ENCODE measurements around the gene TFDP1. TPM values are rescaled to one million over a fixed set of nuclear protein-coding genes. Genes with fewer than 3 reads are reported as not detected.

TFDP1 gene
- total RNA-seq, 2 experiments from 2014 or later = 180 to 191 TPM

- Mint-ChIP-seq H3K4me1 (ENCODE audit: low read depth) (peaks cover 18% of the 10 kb centered on the region), H3K36me3 (ENCODE audit: low read depth) (peaks cover 10% of the 10 kb centered on the region), H3K27me3 (ENCODE audit: low read depth) (no peaks in the 10 kb centered on the region), H3K9me3 (ENCODE audit: insufficient read depth) (no peaks in the 10 kb centered on the region), H3K4me3 (no peak overlapping the region), H3K27ac (peak overlapping the region; percentile 13)
- DNase-seq = no peak
- POLR2A ChIA-PET = interaction anchor here (0.6 kb wide), 1 partner anchor 94 kb away, joined by 3 read pairs; no protein-coding TSS in a partner anchor
- ATAC-seq = no peak
- CTCF ChIA-PET = no interaction called here
Observed at GRCh38 chr13:113647351-113648215, 63.0 kb downstream of the TFDP1 start.

GRCh38 chr13:113648216-113648610 is 63.7 kb downstream of the TFDP1 start:
- POLR2A ChIA-PET = interaction anchor here (0.6 kb wide), 1 partner anchor 94 kb away, joined by 3 read pairs; no protein-coding TSS in a partner anchor
- Mint-ChIP-seq H3K9me3 (ENCODE audit: insufficient read depth) (no peaks in the 10 kb centered on the region), H3K4me3 (no peak overlapping the region), H3K27ac (no peak overlapping the region), H3K27me3 (ENCODE audit: low read depth) (no peaks in the 10 kb centered on the region), H3K4me1 (ENCODE audit: low read depth) (peaks cover 18% of the 10 kb centered on the region), H3K36me3 (ENCODE audit: low read depth) (peaks cover 9% of the 10 kb centered on the region)
- no peak for DNase-seq
- ATAC-seq = no peak
- CTCF ChIA-PET = no interaction called here

GRCh38 chr13:113649212-113649611 is 64.7 kb downstream of the TFDP1 start:
- ChIA-PET POLR2A (no interaction called here), CTCF (no interaction called here)
- Mint-ChIP-seq H3K4me1 (ENCODE audit: low read depth) (peaks cover 20% of the 10 kb centered on the region), H3K36me3 (ENCODE audit: low read depth) (peaks cover 6% of the 10 kb centered on the region), H3K9me3 (ENCODE audit: insufficient read depth) (no peaks in the 10 kb centered on the region), H3K27ac (no peak overlapping the region), H3K27me3 (ENCODE audit: low read depth) (no peaks in the 10 kb centered on the region), H3K4me3 (no peak overlapping the region)
- DNase-seq (no peak), ATAC-seq (no peak)

GRCh38 chr13:113650275-113650674 is 65.7 kb downstream of the TFDP1 start:
- no peak overlapping the region for H3K4me3 Mint-ChIP-seq
- ATAC-seq = no peak
- ChIA-PET CTCF (no interaction called here), POLR2A (no interaction called here)
- no peak for DNase-seq
- H3K36me3 Mint-ChIP-seq (ENCODE audit: low read depth) = peaks cover 6% of the 10 kb centered on the region
- H3K9me3 Mint-ChIP-seq (ENCODE audit: insufficient read depth) = no peaks in the 10 kb centered on the region
- no peaks in the 10 kb centered on the region for H3K27me3 Mint-ChIP-seq (ENCODE audit: low read depth)
- peaks cover 20% of the 10 kb centered on the region for H3K4me1 Mint-ChIP-seq (ENCODE audit: low read depth)
- H3K27ac Mint-ChIP-seq = no peak overlapping the region

- Mint-ChIP-seq H3K27me3 (ENCODE audit: low read depth) (no peaks in the 10 kb centered on the region), H3K4me3 (no peak overlapping the region), H3K9me3 (ENCODE audit: insufficient read depth) (no peaks in the 10 kb centered on the region), H3K36me3 (ENCODE audit: low read depth) (peaks cover 6% of the 10 kb centered on the region), H3K4me1 (ENCODE audit: low read depth) (peaks cover 17% of the 10 kb centered on the region), H3K27ac (no peak overlapping the region)
- DNase-seq (no peak), ATAC-seq (no peak)
- POLR2A ChIA-PET = no interaction called here
- CTCF ChIA-PET = no interaction called here
Observed at GRCh38 chr13:113650731-113651148, 66.2 kb downstream of the TFDP1 start.

- Mint-ChIP-seq H3K4me3 (no peak overlapping the region), H3K4me1 (ENCODE audit: low read depth) (peaks cover 7% of the 10 kb centered on the region), H3K36me3 (ENCODE audit: low read depth) (peaks cover 3% of the 10 kb centered on the region), H3K27me3 (ENCODE audit: low read depth) (no peaks in the 10 kb centered on the region), H3K27ac (no peak overlapping the region), H3K9me3 (ENCODE audit: insufficient read depth) (no peaks in the 10 kb centered on the region)
- no peak for ATAC-seq
- POLR2A ChIA-PET = no interaction called here
- CTCF ChIA-PET = no interaction called here
- no peak for DNase-seq
Observed at GRCh38 chr13:113651511-113652403, 67.2 kb downstream of the TFDP1 start.

- ChIA-PET POLR2A (no interaction called here), CTCF (no interaction called here)
- Mint-ChIP-seq H3K36me3 (ENCODE audit: low read depth) (no peaks in the 10 kb centered on the region), H3K4me1 (ENCODE audit: low read depth) (peaks cover 3% of the 10 kb centered on the region), H3K27ac (no peak overlapping the region), H3K4me3 (no peak overlapping the region), H3K9me3 (ENCODE audit: insufficient read depth) (no peaks in the 10 kb centered on the region), H3K27me3 (ENCODE audit: low read depth) (no peaks in the 10 kb centered on the region)
- ATAC-seq (no peak), DNase-seq (no peak)
Observed at GRCh38 chr13:113652404-113653263, 68.1 kb downstream of the TFDP1 start.

GRCh38 chr13:113653264-113654174 is 69.0 kb downstream of the TFDP1 start:
- peaks cover 3% of the 10 kb centered on the region for H3K4me1 Mint-ChIP-seq (ENCODE audit: low read depth)
- no peaks in the 10 kb centered on the region for H3K27me3 Mint-ChIP-seq (ENCODE audit: low read depth)
- ChIA-PET POLR2A (no interaction called here), CTCF (no interaction called here)
- H3K36me3 Mint-ChIP-seq (ENCODE audit: low read depth) = no peaks in the 10 kb centered on the region
- DNase-seq (no peak), ATAC-seq (no peak)
- H3K27ac Mint-ChIP-seq = no peak overlapping the region
- no peaks in the 10 kb centered on the region for H3K9me3 Mint-ChIP-seq (ENCODE audit: insufficient read depth)
- H3K4me3 Mint-ChIP-seq = no peak overlapping the region

- no peak for ATAC-seq
- Mint-ChIP-seq H3K27me3 (ENCODE audit: low read depth) (no peaks in the 10 kb centered on the region), H3K9me3 (ENCODE audit: insufficient read depth) (no peaks in the 10 kb centered on the region), H3K27ac (no peak overlapping the region), H3K36me3 (ENCODE audit: low read depth) (no peaks in the 10 kb centered on the region), H3K4me3 (no peak overlapping the region), H3K4me1 (ENCODE audit: low read depth) (peaks cover 3% of the 10 kb centered on the region)
- ChIA-PET CTCF (no interaction called here), POLR2A (no interaction called here)
- no peak for DNase-seq
Observed at GRCh38 chr13:113654175-113654560, 69.6 kb downstream of the TFDP1 start.

GRCh38 chr13:113654591-113655345 is 70.2 kb downstream of the TFDP1 start:
- Mint-ChIP-seq H3K36me3 (ENCODE audit: low read depth) (no peaks in the 10 kb centered on the region), H3K27me3 (ENCODE audit: low read depth) (no peaks in the 10 kb centered on the region), H3K4me3 (no peak overlapping the region), H3K4me1 (ENCODE audit: low read depth) (peaks cover 3% of the 10 kb centered on the region), H3K27ac (no peak overlapping the region), H3K9me3 (ENCODE audit: insufficient read depth) (no peaks in the 10 kb centered on the region)
- DNase-seq (no peak), ATAC-seq (no peak)
- ChIA-PET CTCF (no interaction called here), POLR2A (no interaction called here)

All from activated CD8-positive, alpha-beta T cell treated with anti-CD3 and anti-CD28 coated beads, Interleukin-2, amount 10 ng/mL, durations not matched to agents 7 days and 5 days (primary cell).